SK-N-SH treated with all-trans-retinoic acid at 6 μM for 48 hours (cell line): ENCODE results near the gene WDR31.

Source experiments
- ATAC-seq: fragments of 200-7000 bp; cut with Tn5 transposase; 3 replicates; pipeline ENCODE4 v1.9.1; 2020; ENCODE audit warnings: mild to moderate bottlenecking, moderate library complexity
- ARNTL ChIP-seq: fragments of 450-650 bp; formaldehyde crosslinking; IDR thresholded peaks from 2 replicates; pipeline ENCODE4 v1.5.0; 2020; ENCODE audit warnings: low read depth, mild to moderate bottlenecking, moderate library complexity, borderline replicate concordance
- BACH2 ChIP-seq: fragments of 250-450 bp; sonication (Bioruptor Pico); IDR thresholded peaks from 2 replicates; pipeline ENCODE4 v1.9.0; 2021; ENCODE audit warnings: mild to moderate bottlenecking, borderline replicate concordance
- CREB5 ChIP-seq: fragments of 250-450 bp; sonication (Bioruptor Pico); IDR thresholded peaks from 2 replicates; pipeline ENCODE4 v1.5.1; 2020; ENCODE audit warnings: low read depth, mild to moderate bottlenecking, moderate library complexity
- CSDC2 ChIP-seq: fragments of 250-450 bp; sonication (Bioruptor Pico); IDR thresholded peaks from 2 replicates; pipeline ENCODE4 v1.5.0; 2020; ENCODE audit warnings: mild to moderate bottlenecking, moderate library complexity
- CSRNP3 ChIP-seq: fragments of 250-450 bp; sonication (Bioruptor Pico); IDR thresholded peaks from 2 replicates; pipeline ENCODE4 v1.5.1; 2021; ENCODE audit warnings: mild to moderate bottlenecking, moderate library complexity
- ESRRG ChIP-seq: fragments of 250-450 bp; sonication (Bioruptor Pico); IDR thresholded peaks from 2 replicates; pipeline ENCODE4 v1.6.1; 2021; ENCODE audit warnings: mild to moderate bottlenecking
- GLIS3 ChIP-seq: fragments of 250-450 bp; sonication (Bioruptor Pico); IDR thresholded peaks from 2 replicates; pipeline ENCODE4 v1.5.0; 2020; ENCODE audit warnings: mild to moderate bottlenecking, moderate library complexity
- ISL1 ChIP-seq: fragments of 250-450 bp; sonication (Bioruptor Pico); IDR thresholded peaks from 2 replicates; pipeline ENCODE4 v2.1.2; 2022; ENCODE audit warnings: mild to moderate bottlenecking, moderate library complexity
- OSR1 ChIP-seq: fragments of 250-450 bp; sonication (Bioruptor Pico); IDR thresholded peaks from 2 replicates; pipeline ENCODE4 v1.8.0; 2022; ENCODE audit warnings: moderate library complexity, mild to moderate bottlenecking, inconsistent platforms
- PATZ1 ChIP-seq: fragments of 250-450 bp; sonication (Bioruptor Pico); IDR thresholded peaks from 2 replicates; pipeline ENCODE4 v1.8.0; 2020; ENCODE audit warnings: mild to moderate bottlenecking, moderate library complexity, borderline replicate concordance
- POU6F1 ChIP-seq: fragments of 250-450 bp; sonication (Bioruptor Pico); IDR thresholded peaks from 2 replicates; pipeline ENCODE4 v1.8.0; 2021; ENCODE audit warnings: low read depth, mild to moderate bottlenecking, moderate library complexity, borderline replicate concordance
- PPARA ChIP-seq: fragments of 250-450 bp; sonication (Bioruptor Pico); IDR thresholded peaks from 2 replicates; pipeline ENCODE4 v1.5.0; 2020; ENCODE audit warnings: mild to moderate bottlenecking, borderline replicate concordance
- RARB ChIP-seq: fragments of 250-450 bp; sonication (Bioruptor Pico); IDR thresholded peaks from 2 replicates; pipeline ENCODE4 v1.8.0; 2021; ENCODE audit warnings: mild to moderate bottlenecking, moderate library complexity
- SNAI2 ChIP-seq: fragments of 250-450 bp; sonication (Bioruptor Pico); IDR thresholded peaks from 2 replicates; pipeline ENCODE4 v1.5.0; 2020; ENCODE audit warnings: mild to moderate bottlenecking, moderate library complexity
- TCF4 ChIP-seq: fragments of 250-450 bp; sonication (Bioruptor Pico); IDR thresholded peaks from 2 replicates; pipeline ENCODE4 v1.8.0; 2021; ENCODE audit warnings: mild to moderate bottlenecking, moderate library complexity, borderline replicate concordance
- TOX ChIP-seq: fragments of 250-450 bp; sonication (Bioruptor Pico); IDR thresholded peaks from 2 replicates; pipeline ENCODE4 v1.8.0; 2021; ENCODE audit warnings: mild to moderate bottlenecking, moderate library complexity, borderline replicate concordance
- ZC3H10 ChIP-seq: fragments of 250-450 bp; sonication (Bioruptor Pico); IDR thresholded peaks from 2 replicates; pipeline ENCODE4 v1.5.1; 2021; ENCODE audit warnings: mild to moderate bottlenecking, moderate library complexity
- ZFP3 ChIP-seq: fragments of 250-450 bp; sonication (Bioruptor Pico); IDR thresholded peaks from 2 replicates; pipeline ENCODE4 v1.5.0; 2020; ENCODE audit warnings: mild to moderate bottlenecking, moderate library complexity
- ZFP30 ChIP-seq: fragments of 450-650 bp; formaldehyde crosslinking; IDR thresholded peaks from 2 replicates; pipeline ENCODE4 v1.5.0; 2022; ENCODE audit warnings: mild to moderate bottlenecking, moderate library complexity

The WDR31 gene

GRCh38 chr9:113317777-113318176 lies 22.3 kb downstream of the WDR31 start:
- ATAC-seq = no peak

GRCh38 chr9:113316030-113316429 lies 24.0 kb downstream of the WDR31 start:
- ATAC-seq = no peak
- TF ChIP-seq POU6F1 (no peak), ISL1 (no peak), ARNTL (no peak), ZFP30 (CRISPR knock-in tag) (no peak), ZC3H10 (CRISPR knock-in tag) (no peak), PPARA (CRISPR knock-in tag) (no peak), GLIS3 (CRISPR knock-in tag) (no peak), CSDC2 (no peak), CREB5 (CRISPR knock-in tag) (no peak), SNAI2 (no peak), BACH2 (CRISPR knock-in tag) (no peak), CSRNP3 (CRISPR knock-in tag) (no peak), PATZ1 (no peak), OSR1 (CRISPR knock-in tag) (no peak)

More at GRCh38 chr9:113317777-113318176, 22.3 kb downstream of the WDR31 start:
- TF ChIP-seq POU6F1 (no peak), CREB5 (CRISPR knock-in tag) (no peak), BACH2 (CRISPR knock-in tag) (no peak), ZFP3 (CRISPR knock-in tag) (no peak), TCF4 (no peak), RARB (CRISPR knock-in tag) (no peak), TOX (CRISPR knock-in tag) (no peak), ZC3H10 (CRISPR knock-in tag) (no peak), CSRNP3 (CRISPR knock-in tag) (no peak), PATZ1 (no peak), OSR1 (CRISPR knock-in tag) (no peak), PPARA (CRISPR knock-in tag) (no peak), ARNTL (no peak), ESRRG (CRISPR knock-in tag) (no peak)
